KMS-11 (cell line): Measurements from ENCODE around the gene GCAT.

Experiments used
- H2AFZ ChIP-seq: fragments of 200-600 bp; sonication (generic); 2 replicates; pipeline ENCODE4 v1.6.1; 2016; ENCODE audit warnings: antibody characterized with exemption, mixed run types, low read depth
- H3K27ac ChIP-seq: fragments of 200-600 bp; sonication (generic); 2 replicates; pipeline ENCODE4 v1.6.1; 2016; ENCODE audit warnings: mild to moderate bottlenecking, mixed run types
- H3K27me3 ChIP-seq: fragments of 200-600 bp; sonication (generic); 2 replicates; pipeline ENCODE4 v1.6.1; 2017; ENCODE audit warnings: mild to moderate bottlenecking, low read depth, mixed run types, moderate library complexity; ENCODE audit not compliant: insufficient read depth
- H3K36me3 ChIP-seq: fragments of 200-600 bp; sonication (generic); 2 replicates; pipeline ENCODE4 v1.6.1; 2017; ENCODE audit warnings: mild to moderate bottlenecking, mixed run types; ENCODE audit not compliant: insufficient read depth
- H3K4me1 ChIP-seq: fragments of 200-600 bp; sonication (generic); 2 replicates; pipeline ENCODE4 v1.6.1; 2016; ENCODE audit warnings: mild to moderate bottlenecking, low read depth, mixed run types; ENCODE audit not compliant: poor library complexity, severe bottlenecking
- H3K4me2 ChIP-seq: fragments of 200-600 bp; sonication (generic); 2 replicates; pipeline ENCODE4 v1.7.0; 2016; ENCODE audit warnings: mild to moderate bottlenecking, mixed run types
- H3K4me3 ChIP-seq: fragments of 200-600 bp; sonication (generic); IDR thresholded peaks from 2 replicates; pipeline ENCODE4 v1.6.1; 2017; ENCODE audit warnings: low read depth, low read length, mixed read lengths; ENCODE audit not compliant: insufficient read depth
- H3K79me2 ChIP-seq: fragments of 200-600 bp; sonication (generic); 2 replicates; pipeline ENCODE4 v1.6.1; 2016; ENCODE audit warnings: low read depth, mixed run types; ENCODE audit not compliant: insufficient read depth
- H3K9ac ChIP-seq: fragments of 200-600 bp; sonication (generic); 2 replicates; pipeline ENCODE4 v1.6.1; 2016; ENCODE audit warnings: mild to moderate bottlenecking, mixed run types
- H4K20me1 ChIP-seq: fragments of 200-600 bp; sonication (generic); 2 replicates; pipeline ENCODE4 v1.6.1; 2016; ENCODE audit warnings: mild to moderate bottlenecking, mixed run types; ENCODE audit not compliant: insufficient read depth
- TF ChIP-seq, protein P1 (sequence below): fragments of 200-600 bp; sonication (generic); conservative IDR thresholded peaks from 2 replicates; pipeline ENCODE4 v1.6.1; 2017; ENCODE audit warnings: low read depth, mild to moderate bottlenecking, antibody characterized with exemption, low read length, moderate library complexity, mixed read lengths

The GCAT gene

DNA sequence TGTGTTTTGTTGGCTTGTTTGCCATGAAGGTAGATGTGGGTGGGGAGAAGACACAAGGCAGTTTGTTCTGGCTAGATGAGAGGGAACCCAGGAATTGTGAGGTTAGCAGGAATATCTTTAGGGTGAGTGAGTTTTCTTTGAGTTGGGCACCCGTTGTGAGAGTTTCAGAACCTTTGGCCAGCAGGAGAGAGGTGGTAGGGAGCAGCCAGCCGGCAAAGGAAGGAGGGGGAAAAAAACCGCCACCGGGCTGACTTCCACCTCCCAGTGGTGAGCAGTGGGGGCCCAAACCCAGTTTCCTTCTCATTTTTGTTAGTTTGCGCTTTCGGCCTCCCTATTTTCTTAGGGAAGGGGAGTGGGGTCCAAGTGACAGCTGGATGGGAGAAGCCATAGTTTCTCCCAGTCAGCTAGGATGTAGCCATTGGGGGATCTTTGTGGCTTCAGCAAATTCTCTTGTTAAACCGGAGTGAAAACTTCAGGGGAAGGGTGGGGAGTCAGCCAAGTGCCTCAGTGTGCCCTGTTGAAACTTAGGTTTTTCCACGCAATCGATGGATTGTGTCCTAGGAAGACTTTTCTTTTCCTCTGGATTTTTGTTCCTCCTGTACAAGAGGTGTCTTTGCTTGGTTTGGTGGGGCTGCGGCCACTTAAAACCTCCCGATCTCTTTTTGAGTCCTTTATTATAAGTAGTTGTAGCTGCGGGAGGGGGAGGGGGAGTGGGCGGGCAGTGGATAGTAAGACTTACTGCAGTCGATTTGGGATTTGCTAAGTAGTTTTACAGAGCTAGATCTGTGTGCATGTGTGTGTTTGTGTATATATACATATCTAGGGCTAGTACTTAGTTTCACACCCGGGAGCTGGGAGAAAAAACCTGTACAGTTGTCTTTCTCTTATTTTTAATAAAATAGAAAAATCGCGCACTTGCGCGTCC is 1.1 kb upstream of the GCAT start:
- Histone ChIP-seq H3K27me3 (peaks cover 43% of the 10 kb centered on the region), H2AFZ (peak overlapping the region; percentile 62; the same call in 1 of the 2 replicates), H3K9ac (no peak overlapping the region), H3K36me3 (no peaks in the 10 kb centered on the region), H3K4me2 (peak overlapping the region; percentile 64), H3K27ac (no peak overlapping the region), H3K79me2 (no peaks in the 10 kb centered on the region), H3K4me3 (no peak overlapping the region), H3K4me1 (peaks cover 29% of the 10 kb centered on the region), H4K20me1 (no peaks in the 10 kb centered on the region)
- TF ChIP-seq, protein P1, sequence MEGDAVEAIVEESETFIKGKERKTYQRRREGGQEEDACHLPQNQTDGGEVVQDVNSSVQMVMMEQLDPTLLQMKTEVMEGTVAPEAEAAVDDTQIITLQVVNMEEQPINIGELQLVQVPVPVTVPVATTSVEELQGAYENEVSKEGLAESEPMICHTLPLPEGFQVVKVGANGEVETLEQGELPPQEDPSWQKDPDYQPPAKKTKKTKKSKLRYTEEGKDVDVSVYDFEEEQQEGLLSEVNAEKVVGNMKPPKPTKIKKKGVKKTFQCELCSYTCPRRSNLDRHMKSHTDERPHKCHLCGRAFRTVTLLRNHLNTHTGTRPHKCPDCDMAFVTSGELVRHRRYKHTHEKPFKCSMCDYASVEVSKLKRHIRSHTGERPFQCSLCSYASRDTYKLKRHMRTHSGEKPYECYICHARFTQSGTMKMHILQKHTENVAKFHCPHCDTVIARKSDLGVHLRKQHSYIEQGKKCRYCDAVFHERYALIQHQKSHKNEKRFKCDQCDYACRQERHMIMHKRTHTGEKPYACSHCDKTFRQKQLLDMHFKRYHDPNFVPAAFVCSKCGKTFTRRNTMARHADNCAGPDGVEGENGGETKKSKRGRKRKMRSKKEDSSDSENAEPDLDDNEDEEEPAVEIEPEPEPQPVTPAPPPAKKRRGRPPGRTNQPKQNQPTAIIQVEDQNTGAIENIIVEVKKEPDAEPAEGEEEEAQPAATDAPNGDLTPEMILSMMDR, result no peak

DNA sequence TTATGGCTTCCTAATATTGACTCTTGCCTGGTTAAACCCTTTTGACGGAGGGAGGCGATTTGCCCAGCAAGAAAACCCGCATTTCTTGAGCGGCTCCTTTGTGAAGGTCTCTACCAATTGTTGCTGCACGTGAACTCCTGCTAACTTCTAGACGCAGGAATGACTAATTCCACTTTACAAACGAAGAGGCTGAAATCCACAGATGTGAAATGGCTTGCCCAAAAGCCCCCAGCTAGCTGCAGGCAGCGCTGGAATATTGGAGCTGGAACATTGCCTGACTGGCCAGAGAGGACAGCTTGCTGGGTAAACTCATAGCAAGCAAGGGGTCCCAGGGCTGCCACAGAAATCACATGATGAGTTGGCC is 542 bp downstream of the GCAT start:
- Histone ChIP-seq H3K27me3 (peaks cover 35% of the 10 kb centered on the region), H2AFZ (peak overlapping the region; percentile 62), H4K20me1 (no peaks in the 10 kb centered on the region), H3K4me1 (peaks cover 21% of the 10 kb centered on the region), H3K36me3 (no peaks in the 10 kb centered on the region), H3K4me3 (no peak overlapping the region), H3K27ac (no peak overlapping the region), H3K4me2 (peak overlapping the region; percentile 64), H3K79me2 (no peaks in the 10 kb centered on the region), H3K9ac (no peak overlapping the region; the same call in 1 of the 2 replicates)
- TF ChIP-seq, protein P1, result no peak

DNA sequence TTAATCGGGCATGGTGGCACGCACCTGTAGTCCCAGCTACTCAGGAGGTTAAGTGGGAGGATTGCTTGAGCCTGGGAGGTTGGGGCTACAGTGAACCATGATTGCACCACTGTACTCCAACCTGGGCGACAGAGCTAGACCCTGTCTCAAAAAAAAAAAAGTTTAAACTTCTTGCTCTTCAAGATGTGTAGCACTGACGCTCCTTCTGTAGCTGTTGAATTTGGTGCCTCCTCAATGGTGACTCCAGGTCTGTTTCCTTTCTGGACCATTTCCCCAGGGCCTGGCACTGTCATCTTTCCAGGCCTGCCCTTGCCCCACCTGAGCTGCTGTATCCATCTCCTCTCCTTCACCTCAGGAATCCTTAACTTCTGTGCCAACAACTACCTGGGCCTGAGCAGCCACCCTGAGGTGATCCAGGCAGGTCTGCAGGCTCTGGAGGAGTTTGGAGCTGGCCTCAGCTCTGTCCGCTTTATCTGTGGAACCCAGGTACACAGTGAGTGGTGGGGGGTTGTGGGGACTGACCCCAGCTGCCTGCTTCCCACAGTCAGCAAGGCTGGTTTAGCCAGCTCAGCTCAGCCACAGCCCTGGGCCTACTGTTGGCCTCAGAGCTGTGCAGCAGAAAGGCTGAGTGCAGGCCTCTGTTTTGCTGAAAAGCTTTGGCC is 2.1 kb downstream of the GCAT start:
- Histone ChIP-seq H4K20me1 (no peaks in the 10 kb centered on the region), H3K4me3 (no peak overlapping the region), H3K27me3 (peaks cover 21% of the 10 kb centered on the region), H3K9ac (no peak overlapping the region), H3K4me2 (no peak overlapping the region), H3K79me2 (no peaks in the 10 kb centered on the region), H2AFZ (no peak overlapping the region), H3K27ac (no peak overlapping the region), H3K36me3 (no peaks in the 10 kb centered on the region), H3K4me1 (peaks cover 21% of the 10 kb centered on the region)
- TF ChIP-seq, protein P1, result no peak

DNA sequence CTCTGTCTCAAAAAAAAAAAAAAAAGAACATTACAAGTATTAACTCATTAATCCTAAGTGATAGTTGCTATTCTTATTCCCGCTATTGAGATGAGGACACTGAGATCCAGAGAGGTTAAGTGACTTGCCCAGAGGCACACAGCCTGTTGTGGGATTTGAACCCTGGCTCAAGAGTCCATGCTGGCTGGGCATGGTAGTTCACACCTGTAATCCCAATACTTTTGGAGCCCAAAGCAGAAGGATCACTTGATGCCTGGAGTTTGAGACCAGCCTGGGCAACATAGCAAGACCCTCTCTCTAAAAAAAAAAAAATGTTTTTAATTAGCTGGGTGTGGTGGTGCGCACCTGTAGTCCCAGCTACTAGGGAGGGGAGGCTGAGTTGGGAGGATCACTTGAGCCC is 4.1 kb downstream of the GCAT start:
- Histone ChIP-seq H3K4me3 (no peak overlapping the region), H4K20me1 (no peaks in the 10 kb centered on the region), H3K36me3 (no peaks in the 10 kb centered on the region), H3K27me3 (peaks cover 5% of the 10 kb centered on the region; the same call in 1 of the 2 replicates), H3K4me2 (no peak overlapping the region), H3K79me2 (no peaks in the 10 kb centered on the region), H3K9ac (no peak overlapping the region), H3K27ac (no peak overlapping the region), H3K4me1 (peaks cover 11% of the 10 kb centered on the region), H2AFZ (no peak overlapping the region)
- TF ChIP-seq, protein P1, result no peak
